GM12874 (cell line): ENCODE results near the gene ISYNA1.

Experiments
- CTCF ChIP-seq: IDR thresholded peaks from 2 replicates; pipeline ENCODE4 v1.5.1; 2011; ENCODE audit warnings: low read depth, mild to moderate bottlenecking, control low read depth, low read length, moderate library complexity; ENCODE audit not compliant: insufficient read depth

Gene ISYNA1

GRCh38 chr19:18423258-18424020, 14.5 kb downstream of the ISYNA1 start:
- TF ChIP-seq CTCF = no peak

- TF ChIP-seq CTCF = no peak
These were observed 15.3 kb downstream of the ISYNA1 start for GRCh38 chr19:18422530-18423191.

- TF ChIP-seq CTCF = no peak
These were observed 16.5 kb downstream of the ISYNA1 start for GRCh38 chr19:18421371-18421959.

- TF ChIP-seq CTCF = no peak
These were observed 17.0 kb downstream of the ISYNA1 start for GRCh38 chr19:18420930-18421329.

- no peak for TF ChIP-seq CTCF
These were observed 18.1 kb downstream of the ISYNA1 start for GRCh38 chr19:18419699-18420460.

GRCh38 chr19:18419195-18419698, 18.7 kb downstream of the ISYNA1 start, which contains the start of gene SSBP4:
Gene SSBP4, plus strand, starts transcription at chr19:18419398. Its CDS starts 251 bp downstream, at chr19:18419649.
- TF ChIP-seq CTCF = peak; percentile 27; the same call in 1 of the 2 replicates
